CD4-positive, alpha-beta T cell treated with Interleukin-15 for 4 hours (primary cell): Measurements from ENCODE around the gene ZNF738.
"Not testable (repeated sequence)": the region's sequence is repeated elsewhere in the genome, so short reads cannot be mapped to it uniquely, and the experiment has no call there.

Experiments used
- DNase-seq: peaks from one replicate; pipeline ENCODE4 v3.0.0-alpha.2; 2020; ENCODE audit warnings: low spot score

Gene ZNF738

DNA sequence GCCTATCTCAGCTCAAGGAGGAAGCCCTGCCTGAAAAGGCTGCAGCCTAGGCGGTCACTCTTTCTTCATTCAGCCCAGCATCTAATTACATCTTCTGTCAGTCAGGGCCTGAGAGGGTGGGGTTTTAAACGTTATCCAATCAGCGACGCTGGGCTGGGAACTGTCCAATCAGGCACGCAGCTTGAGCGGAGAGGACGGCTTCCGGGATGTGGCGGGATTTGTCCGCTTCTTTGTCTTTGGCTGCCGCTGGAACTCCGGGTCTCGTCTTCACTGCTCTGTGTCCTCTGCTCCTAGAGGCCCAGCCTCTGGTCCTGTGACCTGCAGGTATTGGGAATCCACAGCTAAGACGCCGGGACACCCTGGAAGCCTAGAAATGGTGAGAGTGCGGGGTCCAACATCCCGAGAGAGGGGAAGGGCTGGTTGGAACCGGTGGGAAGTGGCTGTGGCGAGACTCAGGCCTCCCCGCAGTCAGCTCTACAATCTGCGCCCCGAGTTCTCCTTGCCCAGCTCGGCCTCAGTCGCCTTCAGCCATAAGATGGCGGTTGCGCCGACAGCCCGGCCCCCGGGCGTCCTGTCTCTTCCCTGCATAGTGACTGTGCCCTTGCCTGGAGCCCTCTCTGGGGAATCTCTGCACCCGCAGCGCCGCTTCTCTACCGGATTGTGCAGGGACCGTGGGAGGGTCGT, at the start of gene ZNF738:
TSS of gene ZNF738 (plus strand) at position 233 of the 684 bp plus-strand sequence. CDS start at position 374, 141 bp downstream.
- DNase-seq, result peak; percentile 79

DNA sequence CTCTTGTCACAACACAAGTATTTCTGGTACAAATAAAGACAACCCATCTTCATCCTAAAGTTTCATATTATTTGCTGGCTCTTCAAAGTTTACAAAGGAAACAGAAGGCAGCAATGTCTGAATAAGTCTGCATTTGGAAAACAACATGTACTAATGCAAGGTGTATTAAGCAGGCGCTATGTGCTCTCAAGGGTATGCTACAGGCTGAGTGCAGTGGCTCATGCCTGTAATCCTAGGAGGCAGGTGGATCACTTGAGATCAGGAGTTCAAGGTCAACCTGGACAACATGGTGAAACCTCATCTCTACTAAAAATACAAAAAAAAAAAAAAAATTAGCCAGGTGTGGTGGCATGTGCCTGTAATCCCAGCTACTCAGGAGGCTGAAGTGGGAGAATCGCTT, 46.0 kb upstream of the ZNF738 start:
- DNase-seq, result not testable (repeated sequence)

DNA sequence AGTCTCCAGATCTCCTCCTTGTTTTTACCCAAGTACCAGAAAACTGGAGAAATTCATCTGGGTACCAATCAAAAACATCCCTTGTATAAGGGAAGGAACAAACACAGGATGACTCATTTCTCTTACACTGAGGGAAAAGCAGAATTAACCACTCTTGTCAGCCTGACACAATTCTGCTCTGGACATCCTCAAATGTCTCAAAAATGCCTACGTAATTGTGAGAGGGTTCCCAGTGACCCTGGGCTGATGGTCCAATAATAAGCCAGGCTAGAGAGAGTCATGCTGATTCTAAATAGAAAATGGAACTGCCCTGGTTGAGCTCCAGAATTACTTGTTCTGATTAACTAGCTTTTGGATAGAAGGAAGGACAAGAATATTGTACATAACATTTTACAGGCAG, 44.1 kb upstream of the ZNF738 start:
- no peak for DNase-seq

DNA sequence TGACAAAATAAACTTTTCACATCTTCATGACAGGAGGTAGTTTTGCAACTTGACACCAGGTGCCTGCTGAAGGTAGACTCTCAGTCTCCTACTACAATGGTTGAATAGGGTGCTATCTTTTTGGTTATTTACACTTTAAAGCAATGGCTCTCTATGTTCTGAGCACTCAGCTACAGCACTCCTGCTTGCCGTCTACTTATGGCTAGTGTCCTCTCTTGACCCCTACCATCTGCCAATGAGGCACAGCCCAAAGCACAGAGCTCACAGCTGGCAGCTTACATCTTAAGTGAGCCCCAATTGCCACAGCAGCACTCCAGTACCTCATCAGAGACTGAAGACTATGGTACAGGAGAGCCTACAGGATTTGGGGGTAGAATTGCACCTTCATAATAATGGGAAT, 41.0 kb upstream of the ZNF738 start:
- no peak for DNase-seq

DNA sequence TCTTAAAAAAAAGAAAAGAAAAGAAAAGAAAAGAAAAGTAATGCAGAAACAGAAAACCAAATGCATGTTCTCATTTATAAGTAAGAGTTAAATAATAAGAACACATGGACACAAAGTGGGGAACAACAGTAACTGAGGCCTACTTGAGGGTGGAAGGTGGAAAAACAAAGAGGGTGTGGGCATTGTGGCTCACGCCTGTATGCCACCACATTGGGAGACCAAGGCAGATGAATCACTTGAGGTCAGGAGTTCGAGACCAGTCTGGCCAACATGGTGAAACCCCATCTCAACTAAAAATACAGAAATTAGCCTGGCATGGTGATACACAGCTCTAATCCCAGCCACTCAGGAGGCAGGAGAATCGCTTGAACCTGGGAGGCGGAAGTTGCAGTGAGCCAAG, 37.7 kb upstream of the ZNF738 start:
- no peak for DNase-seq

DNA sequence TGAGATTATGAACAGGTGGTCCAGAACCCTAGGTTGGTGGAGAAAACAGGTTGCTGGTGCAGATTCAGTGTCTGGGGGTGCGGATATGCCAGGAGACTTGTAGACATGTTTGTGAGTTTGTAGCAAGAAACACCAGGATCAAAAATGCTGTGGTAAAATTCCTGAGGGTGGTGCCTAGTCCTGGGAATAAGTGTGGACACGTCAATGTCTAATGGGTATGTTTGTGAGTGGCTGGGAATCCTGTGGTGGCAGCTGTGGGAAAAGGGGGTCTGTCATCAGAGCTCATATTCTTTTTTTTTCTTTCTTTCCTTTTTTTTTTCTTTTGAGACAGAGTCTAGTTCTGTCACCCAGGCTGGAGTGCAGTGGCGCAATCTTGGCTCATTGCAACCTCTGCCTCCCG, 36.8 kb upstream of the ZNF738 start:
- no peak for DNase-seq

DNA sequence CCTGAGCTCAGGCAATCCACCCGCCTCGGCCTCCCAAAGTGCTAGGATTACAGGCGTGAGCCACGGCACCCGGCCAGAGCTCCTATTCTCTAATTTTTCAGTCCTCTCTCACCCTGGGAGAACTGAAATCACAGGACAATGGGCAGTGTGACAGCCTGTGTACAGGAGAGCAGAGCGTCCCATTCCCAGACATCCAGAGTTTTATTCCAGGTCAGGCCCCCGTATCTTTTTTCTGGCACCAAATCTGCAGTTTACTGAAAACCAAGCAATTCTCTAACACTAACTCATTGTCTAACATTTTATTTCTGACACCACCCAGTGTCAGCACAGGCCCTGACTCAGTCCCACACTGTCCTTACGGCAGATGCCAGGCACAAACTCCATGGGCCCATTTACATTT, 36.3 kb upstream of the ZNF738 start:
- DNase-seq, result no peak

DNA sequence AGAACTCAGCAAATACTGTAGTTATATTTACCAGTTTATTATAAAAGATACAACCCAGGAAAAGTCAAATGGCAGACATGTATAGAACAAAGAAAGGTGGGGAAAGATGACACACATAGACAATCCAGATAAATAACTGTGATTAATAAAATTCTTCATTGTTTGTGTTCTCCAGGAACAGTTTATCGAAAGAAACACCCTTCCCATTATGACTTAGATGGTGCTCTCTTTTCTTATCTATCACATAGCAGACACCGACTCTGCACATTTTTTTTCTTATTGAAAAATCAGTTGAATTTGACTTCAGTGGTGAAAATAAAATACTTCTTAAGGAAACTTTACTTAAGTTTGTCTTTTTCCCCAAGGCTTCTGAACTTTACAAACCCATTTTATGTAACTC, 35.8 kb upstream of the ZNF738 start:
- no peak for DNase-seq

DNA sequence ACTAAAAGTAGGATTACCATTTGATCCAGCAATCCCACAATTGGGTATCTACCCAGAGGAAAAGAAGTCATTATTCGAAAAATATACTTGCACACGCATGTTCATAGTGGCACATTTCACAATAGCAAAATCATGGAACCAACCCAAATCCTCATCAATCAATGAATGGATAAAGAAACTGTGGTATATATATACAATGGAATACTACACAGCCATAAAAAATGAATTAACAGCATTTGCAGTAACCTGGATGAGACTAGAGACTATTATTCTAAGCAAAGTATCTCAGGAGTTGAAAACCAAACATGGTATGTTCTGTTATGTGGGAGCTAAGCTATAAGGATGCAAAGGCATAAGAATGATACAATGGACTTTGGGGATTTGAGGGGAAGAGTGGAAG, 32.6 kb upstream of the ZNF738 start:
- DNase-seq, result no peak

DNA sequence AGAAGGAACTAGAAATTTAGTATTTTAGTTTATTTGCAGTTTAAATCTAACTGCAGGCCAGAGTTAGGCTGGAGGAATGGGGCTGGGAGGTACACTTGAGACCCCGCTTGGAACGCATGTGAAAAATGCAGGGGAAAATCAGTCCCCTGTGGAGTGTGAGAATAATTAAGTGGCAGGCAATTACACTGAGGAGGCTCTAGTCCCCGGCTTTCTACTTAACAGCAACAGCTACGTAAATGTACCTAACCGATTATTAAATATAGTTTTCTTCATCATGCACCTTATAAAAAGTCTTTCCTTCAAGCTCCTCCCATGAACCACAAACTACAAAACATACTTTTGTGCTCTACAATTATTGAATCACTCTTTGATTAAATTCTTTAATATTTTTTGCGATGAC, 30.4 kb upstream of the ZNF738 start:
- no peak for DNase-seq

DNA sequence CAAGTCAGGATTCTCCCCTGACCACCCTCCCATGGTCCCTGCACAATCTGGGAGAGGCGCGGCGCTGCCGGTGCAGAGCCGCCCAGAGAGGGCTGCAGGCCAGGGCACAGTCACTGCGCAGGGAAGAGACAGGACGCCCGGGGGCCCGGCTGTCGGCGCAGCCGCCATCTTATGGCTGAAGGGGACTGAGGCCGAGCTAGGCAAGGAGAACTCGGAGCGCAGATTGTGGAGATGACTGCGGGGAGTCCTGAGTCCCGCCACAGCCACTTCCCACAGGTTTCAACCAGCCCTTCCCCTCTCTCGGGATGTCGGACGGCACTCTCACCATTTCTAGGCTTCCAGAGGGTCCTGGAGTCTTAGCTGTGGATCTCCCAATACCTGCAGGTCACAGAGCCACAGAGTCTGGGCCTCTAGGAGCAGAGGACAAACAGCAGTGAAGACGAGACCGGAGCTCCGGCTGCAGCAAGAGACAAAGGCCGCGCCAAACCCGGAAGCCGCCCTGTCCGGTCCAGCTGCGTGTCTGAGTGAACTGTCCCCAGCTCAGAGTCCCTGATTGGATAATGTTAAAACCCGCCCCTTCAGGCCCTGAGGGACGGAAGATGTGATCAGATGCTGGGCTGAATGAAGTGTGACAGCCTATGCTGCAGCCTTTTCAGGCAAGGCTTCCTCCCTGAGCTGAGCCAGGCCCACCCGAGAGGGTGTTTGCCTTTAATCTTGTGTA, 29.8 kb upstream of the ZNF738 start, which contains the start of gene ZNF708:
TSS of gene ZNF708 (minus strand) at position 526 of the 721 bp plus-strand sequence. CDS start at position 328, 198 bp downstream.
- DNase-seq, result peak; percentile 90

DNA sequence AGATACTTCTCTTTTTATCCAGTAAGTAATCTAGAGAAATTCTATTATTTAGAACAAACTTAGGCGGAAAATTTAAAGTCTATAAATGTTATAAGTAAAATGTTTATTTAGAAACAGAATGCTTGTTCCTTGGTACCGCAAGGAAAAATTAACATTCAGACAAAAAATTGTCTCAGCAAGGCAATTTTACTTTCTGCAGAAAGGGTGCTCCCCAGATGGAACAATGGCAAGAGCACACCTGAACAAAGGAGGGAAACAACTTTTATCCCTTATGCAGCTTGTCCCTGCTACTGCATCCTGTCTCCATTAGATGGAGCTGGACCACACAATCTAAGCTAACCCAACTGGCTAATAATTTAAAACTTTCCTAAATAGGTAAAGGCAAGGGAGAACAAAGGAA, 23.1 kb upstream of the ZNF738 start:
- DNase-seq, result no peak

DNA sequence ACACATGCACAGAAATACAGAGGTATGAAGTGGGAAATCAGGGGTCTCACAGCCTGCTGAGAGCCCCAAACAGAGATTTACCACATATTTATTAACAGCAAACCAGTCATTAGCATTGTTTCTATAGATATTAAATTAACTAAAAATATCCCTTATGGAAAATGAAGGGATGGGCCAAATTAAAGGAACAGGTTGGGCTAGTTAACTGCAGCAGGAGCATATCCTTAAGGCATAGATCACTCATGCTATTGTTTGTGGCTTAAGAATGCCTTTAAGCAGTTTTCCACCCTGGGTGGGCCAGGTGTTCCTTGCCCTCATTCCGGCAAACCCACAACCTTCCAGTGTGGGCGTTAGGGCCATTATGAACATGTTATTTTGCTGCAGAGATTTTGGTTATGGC, 14.0 kb upstream of the ZNF738 start:
- DNase-seq, result not testable (repeated sequence)

DNA sequence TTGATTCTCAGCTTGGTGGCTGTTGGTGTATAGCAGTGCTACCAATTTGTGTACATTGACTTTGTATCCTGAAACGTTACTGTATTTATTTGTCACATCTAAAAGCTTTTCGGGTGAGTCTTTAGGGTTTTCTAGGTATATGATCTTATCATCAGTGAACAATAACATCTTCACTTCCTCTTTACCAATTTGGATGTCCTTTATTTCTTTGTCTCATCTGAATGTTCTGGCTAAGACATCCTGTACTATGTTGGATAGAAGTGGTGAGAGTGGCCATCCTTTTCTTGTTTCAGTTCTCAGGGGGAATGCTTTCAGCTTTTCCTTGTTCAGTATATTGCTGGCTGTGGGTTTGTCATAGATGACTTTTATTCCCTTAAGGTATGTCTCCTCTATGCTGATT, 6.0 kb upstream of the ZNF738 start:
- DNase-seq, result no peak

DNA sequence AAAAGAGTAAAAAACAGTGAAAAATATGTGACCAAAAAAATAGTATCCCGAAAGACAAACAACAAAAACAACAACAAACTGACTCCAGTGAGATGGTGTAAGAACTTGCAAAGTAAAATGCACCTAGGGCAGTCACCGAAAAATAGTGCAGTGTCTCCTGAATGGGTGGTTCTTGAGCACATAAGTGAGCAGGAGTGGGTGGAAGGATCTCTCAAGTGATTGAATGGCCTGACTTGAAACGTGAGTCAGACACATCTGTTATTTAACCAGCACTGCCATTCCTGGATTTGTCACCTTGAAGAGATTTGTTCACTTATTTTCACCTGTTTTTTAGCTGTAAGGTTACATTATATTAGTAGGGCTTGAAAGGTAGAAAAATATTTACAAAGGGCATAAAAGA, 3.5 kb downstream of the ZNF738 start:
- no peak for DNase-seq

DNA sequence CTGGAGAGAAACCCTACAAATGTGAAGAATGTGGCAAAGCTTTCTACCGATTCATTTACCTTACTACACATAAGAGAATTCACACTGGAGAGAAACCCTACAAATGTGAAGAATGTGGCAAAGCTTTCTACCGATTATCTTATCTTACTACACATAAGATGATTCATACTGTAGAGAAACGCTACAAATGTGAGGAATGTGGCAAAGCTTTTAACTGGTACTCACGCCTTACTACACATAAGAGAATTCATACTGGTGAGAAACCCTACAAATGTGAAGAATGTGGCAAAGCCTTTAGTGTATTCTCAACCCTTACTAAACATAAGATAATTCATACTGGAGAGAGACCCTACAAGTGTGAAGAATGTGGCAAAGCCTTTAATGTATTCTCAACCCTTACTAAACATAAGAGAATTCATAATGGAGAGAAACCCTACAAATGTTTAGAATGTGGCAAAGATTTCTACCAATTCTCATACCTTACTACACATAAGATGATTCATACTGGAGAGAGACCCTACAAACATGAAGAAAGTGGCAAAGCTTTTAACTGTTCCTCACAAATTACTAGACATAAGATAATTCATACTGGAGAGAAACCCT, 25.3 kb downstream of the ZNF738 start:
- no peak for DNase-seq

DNA sequence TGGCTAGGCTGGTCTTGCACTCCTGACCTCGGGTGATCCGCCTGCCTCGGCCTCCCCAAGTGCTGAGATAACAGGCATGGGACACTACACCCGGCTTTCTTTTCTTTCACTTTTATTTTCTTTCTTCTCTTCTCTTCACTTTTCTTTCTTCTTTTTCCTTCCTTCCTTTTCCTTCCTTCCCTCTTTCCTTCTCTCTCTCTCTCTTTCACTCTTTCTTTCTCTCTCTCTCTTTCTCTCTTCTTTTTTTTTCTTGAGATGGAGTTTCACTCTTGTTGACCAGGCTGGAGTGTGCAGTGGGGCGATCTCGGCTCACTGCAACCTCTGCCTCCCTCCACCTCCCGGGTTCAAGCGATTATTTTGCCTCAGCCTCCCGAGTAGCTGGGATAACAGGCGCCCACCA, 37.3 kb downstream of the ZNF738 start:
- no peak for DNase-seq

DNA sequence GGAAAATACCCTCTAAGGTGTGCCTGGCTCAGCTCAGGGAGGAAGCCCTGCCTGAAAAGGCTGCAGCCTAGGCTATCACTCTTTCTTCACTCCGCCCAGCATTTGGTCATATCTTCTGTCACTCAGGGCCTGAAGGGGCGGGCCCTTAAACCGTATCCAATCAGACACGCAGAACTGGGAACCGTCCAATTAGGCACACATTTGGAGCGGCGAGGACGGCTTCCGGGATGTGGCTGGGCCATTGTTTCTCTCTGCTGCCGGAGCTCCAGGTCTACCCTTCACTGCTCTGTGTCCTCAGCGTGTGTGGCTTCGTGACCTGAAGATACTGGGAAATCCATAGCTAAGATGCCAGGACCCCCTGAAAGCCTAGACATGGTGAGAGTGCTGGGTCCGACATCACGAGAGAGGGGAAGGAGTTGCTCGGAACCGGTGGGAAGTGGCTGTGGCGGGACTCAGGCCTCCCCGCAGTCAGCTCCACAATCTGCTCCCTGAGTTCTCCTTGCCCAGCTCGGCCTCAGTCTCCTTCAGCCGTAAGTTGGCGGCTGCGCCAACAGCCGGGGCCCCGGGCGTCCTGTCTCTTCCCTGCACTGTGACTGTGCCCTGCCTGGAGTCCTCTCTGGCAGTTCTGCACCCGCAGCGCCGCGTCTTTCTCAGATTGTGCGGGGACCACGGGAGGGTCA, 38.2 kb downstream of the ZNF738 start, which contains the start of gene ZNF493:
TSS of gene ZNF493 (plus strand) at position 241 of the 680 bp plus-strand sequence. CDS start at position 346, 105 bp downstream.
- peak; percentile 94 for DNase-seq

DNA sequence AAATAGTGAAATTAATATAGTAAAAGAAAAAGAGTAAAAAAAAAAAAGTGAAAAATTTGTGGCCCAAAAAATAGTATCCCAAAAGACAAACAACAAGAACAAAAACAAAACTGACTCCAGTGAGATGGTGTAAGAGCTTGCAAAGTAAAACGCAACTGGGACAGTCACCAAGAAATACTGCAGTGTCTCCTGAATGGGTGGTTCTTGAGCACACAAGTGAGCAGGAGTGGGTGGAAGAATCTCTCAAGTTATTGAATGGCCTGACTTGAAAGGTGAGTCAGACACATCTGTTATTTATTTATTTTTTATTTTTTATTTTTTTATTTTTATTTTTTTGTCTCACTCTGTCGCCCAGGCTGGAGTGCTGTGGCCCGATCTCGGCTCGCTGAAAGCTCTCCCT, 40.1 kb downstream of the ZNF738 start:
- DNase-seq, result no peak

DNA sequence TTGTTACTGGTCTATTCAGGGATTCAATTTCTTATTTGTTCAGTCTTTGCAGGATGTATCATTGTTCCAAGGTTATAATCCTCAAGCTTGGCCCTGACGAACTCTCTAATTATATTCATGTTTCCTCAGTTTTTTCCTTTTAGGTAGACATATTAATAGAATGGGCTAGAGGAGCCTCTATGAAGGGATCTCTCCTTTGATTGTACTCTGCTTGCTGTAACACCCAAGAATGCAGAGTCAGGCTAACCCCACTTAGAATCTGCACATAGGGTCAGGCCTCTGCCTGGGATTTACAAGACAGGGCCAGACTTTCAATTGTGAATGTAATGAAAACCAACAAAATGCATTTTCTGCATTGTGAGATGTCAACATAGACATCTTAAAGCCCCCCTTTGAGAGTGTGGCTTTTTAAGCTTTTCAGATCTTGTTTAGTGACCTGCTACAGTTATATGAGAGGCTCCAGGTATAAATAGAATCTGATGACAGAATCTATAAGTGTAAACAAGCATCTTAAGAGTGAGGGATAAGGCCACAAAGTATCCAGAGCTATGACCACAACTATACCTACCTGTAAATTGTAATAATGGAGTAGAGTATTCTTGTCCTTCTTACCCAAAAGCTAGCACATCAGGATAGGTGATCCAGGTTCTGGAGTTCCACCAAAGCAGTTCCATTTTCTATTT, 43.6 kb downstream of the ZNF738 start:
- no peak for DNase-seq

DNA sequence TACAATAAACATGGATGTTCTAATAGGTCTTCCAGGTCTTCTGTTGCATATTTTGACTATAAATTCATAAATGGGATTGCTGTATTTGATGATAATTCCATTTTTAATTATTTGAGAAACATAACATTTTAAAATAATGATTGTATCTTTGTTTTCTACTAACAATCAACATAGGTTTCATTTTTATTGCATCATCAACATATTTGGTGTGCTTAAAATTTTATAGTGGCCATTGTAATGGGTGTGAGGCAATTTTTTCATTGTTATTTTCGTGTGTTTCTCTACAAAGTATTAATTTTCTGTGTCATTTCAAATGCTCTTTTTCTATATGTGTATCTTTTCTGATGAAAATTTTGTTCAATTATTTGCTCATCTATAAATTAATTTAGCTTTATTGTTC, 51.4 kb downstream of the ZNF738 start:
- DNase-seq, result no peak

DNA sequence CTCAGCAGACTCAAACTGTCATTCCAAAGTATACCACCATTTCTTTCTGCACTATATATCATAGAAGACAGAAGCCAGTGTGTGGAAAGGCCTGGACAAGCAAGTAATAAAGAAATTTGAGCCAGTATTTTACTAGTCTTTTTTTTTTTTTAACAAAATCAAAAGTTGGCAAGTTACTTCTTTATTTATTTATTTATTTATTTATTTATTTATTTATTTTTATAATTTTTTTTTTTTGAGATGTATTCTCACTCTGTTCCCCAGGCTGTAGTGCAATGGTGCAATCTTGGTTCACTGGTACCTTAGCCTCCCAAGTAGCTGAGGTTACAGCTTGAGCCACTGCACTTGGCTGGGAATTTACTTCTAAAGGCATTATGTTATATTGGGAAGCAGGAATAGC, 63.4 kb downstream of the ZNF738 start:
- no peak for DNase-seq
